GM18526 (cell line): ENCODE results near the gene NARS2.

Experiments used
- POLR2A ChIP-seq: IDR thresholded peaks from 3 replicates; pipeline ENCODE4 v1.6.1; 2011; ENCODE audit not compliant: insufficient read length; ENCODE audit errors: extremely low read depth

Gene NARS2

GRCh38 chr11:78438298-78438975, 136.2 kb downstream of the NARS2 start:
- TF ChIP-seq POLR2A: no peak

DNA sequence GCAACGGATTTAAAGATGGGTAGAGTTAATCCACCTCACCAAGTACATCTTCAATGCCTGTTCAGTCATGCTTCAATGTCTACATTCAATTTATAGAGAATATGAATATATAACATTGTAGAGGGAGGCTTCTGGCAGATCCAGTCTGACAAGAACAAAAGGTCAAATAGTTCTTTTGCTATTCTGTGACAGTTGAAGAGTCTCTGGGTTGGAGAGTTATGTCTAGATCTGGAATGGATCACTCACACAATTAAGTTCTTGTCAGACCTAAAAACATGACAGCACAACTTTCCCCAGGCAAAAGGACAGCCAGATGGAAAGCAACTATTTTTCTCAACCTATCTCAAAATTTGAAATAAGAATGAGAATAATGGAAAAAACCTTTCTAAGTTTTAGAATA, 141.7 kb downstream of the NARS2 start:
- no peak for TF ChIP-seq POLR2A

- TF ChIP-seq POLR2A: no peak
Observed at GRCh38 chr11:78432058-78432515, 142.6 kb downstream of the NARS2 start.

DNA sequence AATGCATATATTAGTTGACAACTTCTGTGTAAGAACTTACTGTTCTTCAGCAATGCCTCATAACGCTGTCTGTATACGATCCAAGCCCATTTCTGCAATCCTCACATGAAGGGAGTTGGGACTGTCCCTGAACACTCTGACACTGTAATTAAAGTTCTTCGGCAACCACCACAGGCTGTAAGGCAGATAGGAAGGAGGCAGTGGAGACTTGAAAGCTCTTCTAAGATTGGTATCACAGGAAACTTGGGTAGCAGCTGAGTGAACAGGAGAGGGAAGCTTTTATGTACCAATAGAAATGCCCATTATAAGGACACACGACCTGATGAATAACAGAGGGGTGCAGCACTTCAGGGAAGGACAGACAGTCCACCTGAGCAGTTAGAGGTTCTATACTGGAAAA, 145.0 kb downstream of the NARS2 start:
- TF ChIP-seq POLR2A: no peak

- no peak for TF ChIP-seq POLR2A
Observed at GRCh38 chr11:78429209-78429608, 145.5 kb downstream of the NARS2 start.

DNA sequence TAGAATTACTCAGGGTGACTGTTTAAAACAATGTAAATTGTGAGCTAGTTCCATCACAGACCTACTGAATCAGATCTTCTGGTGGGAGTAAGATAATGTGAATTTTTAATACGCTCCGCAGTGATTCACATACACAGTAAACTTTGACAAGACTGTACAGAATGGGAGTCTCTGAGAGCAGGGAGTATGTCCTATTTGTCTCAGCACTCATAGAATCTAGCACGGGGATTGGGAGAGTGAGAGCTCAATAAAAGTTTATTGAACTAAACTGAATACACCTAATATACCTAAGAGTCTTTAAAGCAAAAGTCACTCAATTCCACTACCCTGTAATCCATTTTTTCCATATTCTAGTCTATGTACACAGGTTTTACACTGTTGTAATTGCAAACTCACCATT, 145.9 kb downstream of the NARS2 start:
- no peak for TF ChIP-seq POLR2A

GRCh38 chr11:78428266-78428636, 146.4 kb downstream of the NARS2 start:
- no peak for TF ChIP-seq POLR2A

DNA sequence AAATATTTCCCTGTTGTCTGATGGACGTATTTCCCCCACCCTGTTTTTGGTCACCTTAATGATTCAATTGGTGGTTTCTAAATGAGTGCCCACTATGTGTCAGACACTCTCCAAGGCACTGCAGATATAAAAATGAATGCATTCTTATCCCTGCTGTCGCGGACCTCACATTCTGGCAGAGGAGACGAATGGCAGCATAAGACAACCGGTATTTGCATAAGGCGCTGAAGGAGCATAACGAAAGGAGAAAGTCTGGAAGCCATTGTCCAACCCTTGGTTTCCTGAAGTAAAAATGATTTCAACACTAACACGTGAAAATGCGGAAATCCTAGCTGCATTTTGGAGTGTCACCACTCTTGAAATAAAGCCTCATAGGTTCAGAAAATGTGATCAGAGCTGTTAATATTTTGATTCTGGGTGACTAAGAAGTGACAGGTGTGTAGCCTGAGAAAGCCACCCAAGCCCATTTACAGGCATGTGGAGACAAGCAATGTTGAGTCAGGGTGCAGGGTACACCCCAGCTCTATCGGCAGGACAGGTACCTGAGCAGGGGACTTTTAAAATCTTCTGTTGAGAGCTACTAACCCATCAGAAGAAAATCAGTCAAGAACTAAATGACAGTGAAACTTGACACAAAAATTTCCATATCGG, 146.9 kb downstream of the NARS2 start:
- TF ChIP-seq POLR2A: no peak

GRCh38 chr11:78426845-78427244, 147.8 kb downstream of the NARS2 start:
- no peak for TF ChIP-seq POLR2A

GRCh38 chr11:78425399-78426070, 149.1 kb downstream of the NARS2 start:
- no peak for TF ChIP-seq POLR2A

DNA sequence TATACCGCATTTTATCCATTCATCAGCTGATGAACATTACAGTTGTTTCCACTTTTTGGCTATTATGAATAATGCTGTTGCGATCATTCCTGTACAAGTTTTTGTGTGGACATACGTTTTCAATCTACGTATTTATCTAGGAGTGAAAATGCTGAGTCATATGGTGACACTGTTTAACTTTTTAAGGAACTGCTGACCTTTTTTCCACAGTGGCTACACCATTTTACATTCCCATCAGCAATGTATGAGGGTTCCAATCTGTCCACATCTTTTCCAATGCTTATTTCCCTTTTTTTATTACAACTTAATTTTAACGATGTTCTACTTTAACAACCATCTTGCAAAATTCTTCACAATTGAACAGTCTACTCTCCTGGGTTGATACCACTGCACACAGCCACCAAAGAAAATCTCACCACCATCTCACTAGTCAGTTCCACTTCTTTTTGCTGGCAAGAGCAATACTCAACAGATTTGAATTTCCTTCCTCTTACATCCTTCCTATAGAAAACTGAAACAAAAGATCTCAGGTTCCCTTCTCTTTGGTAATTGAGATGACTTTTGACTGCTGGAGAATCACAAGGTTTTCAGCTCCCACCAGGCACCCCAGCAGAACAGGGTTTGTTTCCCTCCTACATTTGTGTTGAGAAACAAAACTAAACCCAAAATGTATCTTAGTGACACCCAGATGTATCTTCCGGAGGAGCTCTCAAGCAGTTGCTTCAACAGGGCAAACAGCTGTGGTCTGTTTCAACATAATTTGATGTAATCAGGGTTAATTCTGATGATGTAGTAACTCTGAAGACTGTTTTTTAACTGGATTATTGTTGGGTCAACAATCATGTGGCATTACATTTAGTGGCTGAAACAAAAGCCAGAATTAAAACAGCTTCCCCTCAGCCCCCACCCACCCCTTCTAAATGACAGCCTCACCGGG, 150.1 kb downstream of the NARS2 start:
- TF ChIP-seq POLR2A: no peak

DNA sequence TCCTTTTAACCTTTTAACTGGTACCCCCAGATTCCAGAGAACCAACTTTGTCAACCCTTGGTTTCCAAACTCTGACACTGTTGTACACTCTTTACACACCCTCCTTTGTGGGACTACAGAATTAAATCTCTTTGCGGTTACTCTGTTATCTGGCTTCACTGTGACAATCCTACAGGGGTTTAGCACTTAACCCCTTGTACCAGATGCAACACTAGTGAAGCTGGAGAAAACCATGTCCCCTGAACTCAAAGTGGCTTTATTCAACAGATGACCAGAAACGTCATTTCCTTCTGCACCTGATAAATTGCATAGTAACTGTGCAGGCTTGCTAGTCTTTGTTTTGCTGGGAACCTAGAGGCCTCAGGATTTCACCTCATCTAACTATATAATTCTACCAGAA, 151.4 kb downstream of the NARS2 start:
- no peak for TF ChIP-seq POLR2A

- TF ChIP-seq POLR2A: no peak
Observed at GRCh38 chr11:78420796-78421209, 153.9 kb downstream of the NARS2 start.

DNA sequence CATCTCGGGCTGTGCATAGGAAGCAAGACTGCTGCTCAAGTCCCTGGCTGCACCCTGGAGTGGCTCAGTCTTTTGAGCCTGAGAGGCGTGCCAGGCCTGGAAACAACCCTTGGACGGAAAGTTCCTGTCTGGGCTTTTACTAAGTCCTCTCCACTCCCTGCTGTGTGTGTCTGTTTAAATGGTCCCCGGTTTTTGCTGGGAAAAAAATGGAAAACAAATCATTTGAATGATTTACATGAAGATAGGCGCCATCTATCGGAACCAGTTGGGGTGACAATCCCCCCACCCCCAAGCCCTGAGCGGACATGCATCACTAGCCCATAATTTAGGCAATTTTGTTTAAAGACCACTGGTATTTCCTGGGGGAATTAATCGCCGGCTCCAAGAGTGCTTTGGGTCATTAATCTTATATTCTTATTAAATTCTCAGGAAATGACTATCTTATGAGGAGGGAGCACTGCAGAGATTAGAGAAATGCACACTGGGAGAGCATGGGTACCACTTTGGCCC, 154.4 kb downstream of the NARS2 start:
- TF ChIP-seq POLR2A: no peak

DNA sequence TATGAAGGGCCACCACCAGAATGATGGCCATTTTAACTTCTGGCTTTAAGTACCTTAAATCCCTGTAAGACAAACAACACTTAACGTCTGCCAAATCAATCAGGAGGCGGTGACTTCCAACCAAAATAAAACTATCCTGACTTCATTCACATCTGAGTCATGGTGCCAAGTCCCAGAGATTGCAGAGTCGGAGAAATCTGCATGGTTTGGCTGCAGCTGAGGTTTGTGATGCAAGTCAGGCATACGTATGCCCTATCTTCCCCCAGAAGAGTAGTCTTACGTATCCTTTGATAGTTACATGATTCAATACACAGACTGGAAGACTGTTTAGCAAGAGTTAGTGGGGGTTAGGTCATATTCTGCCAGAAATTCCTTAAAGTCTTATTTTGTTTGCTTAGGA, 155.3 kb downstream of the NARS2 start:
- TF ChIP-seq POLR2A: no peak
